Measurements from ENCODE around the gene PPWD1.

The PPWD1 gene

DNA sequence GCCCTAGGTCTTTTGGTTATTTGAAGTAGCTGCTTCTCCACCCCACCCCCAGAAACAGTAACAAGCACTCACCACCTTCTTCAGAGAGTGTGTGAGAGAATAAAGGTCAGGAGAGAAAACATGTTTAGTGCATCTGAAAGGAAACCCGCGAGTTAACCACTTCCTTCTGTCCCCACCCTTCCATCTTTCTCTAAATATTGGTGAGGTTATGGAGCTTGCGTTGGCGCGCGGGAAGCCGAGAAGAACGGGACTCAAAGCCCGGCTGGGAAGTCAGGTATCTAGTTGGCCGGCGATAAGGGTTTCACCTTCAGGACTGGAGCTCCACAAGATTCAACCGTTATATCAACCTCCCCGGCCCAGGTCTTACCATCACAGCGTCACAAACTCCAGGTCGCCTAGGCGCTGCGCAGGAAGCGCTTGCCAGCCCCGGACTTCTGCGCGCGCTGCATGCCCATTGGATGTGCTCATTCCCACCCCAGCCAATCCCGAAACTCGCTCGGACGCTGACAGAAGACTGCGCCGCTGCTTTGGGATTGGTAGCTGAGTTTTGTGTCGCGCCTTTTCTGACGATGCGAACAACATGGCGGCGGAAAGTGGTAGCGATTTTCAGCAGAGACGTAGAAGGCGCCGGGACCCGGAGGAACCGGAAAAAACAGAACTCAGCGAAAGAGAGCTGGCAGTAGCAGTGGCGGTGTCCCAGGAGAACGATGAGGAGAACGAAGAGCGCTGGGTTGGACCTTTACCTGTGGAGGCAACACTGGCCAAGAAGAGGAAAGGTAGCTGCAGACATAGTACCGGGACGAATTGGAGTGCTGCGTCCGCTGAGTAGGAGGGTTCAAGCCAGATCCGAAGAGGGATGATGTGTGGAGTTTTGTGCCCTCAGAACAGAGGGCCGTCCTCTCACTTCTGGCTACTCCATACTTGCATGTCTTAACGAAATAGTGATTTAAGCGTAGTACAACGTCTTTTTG lies at the start of gene PPWD1, which contains the start of gene CENPK:
TSS of gene PPWD1 (plus strand) at position 566 of the 971 bp plus-strand sequence. CDS start at position 581, 15 bp downstream.
TSS of gene CENPK (minus strand) at position 438 of the 971 bp plus-strand sequence. CDS start 8,261 bp downstream, outside the sequence.
- DNase-seq (ENCODE audit: low spot score in 2 of 2): peak; percentile 93 to 96
- Histone ChIP-seq H3K4me1 (peaks cover 11% of the 10 kb centered on the region; the same call in 1 of the 2 replicates), H3K4me3 (peak within 1 kb of the TSS; percentile 93), H3K36me3 (replicated peaks) (peaks cover 8% of the 10 kb centered on the region), H3K27me3 (ENCODE audit: low read depth) (no peaks in the 10 kb centered on the region), H3K9me3 (no peaks in the 10 kb centered on the region)
- in situ Hi-C loops (cut with MboI; ENCODE audit: low sequenced_read_pairs): no loop called here

DNA sequence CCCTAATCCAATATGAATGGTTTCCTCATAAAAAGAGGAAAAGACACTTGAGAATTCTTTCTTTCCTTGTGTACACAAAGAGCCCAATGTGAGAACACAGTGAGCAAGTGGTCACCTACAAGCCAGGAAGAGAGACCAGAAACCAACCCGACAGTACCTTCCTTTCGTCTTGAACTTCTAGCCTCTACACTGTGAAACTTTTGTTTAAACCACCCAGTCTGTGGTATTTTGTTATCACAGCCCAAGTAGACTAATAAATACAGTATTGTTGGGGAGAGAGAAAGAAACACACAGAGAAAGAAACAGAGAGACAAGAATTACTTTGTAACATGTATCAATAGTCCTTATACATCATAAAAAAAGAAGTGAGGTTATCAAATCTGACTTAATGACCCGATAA lies 37.4 kb upstream of the PPWD1 start:
- DNase-seq (ENCODE audit: low spot score in 2 of 2): no peak
- in situ Hi-C loops (cut with MboI; ENCODE audit: low sequenced_read_pairs): no loop called here
- peaks cover 1% of the 10 kb centered on the region; the same call in 1 of the 2 replicates for H3K36me3 ChIP-seq (replicated peaks)
- H3K9me3 ChIP-seq: no peaks in the 10 kb centered on the region
- peaks cover 7% of the 10 kb centered on the region; the same call in 1 of the 2 replicates for H3K4me1 ChIP-seq
- H3K4me3 ChIP-seq: no peak overlapping the region
- no peaks in the 10 kb centered on the region for H3K27me3 ChIP-seq (ENCODE audit: low read depth)

DNA sequence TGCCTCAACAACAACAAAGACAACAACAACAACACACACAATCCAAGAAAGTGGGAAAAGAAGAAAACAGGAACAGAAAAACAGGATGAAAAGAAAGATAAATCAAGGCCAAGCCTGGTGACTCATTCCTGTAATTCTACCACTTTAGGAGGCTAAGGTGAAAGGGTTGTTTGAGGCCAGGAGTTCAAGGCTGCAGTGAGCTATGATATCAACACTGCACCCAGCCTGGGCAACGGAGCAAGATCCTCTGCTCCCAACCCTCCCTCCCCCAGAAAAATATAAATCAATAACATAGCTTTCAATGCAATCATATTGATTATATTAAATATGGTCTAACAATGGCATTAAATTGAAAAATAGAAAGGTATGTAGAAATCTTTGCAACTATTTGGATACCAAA lies 32.2 kb upstream of the PPWD1 start:
- DNase-seq (ENCODE audit: low spot score in 2 of 2): no peak
- Histone ChIP-seq H3K4me1 (peaks cover 8% of the 10 kb centered on the region; the same call in 1 of the 2 replicates), H3K4me3 (no peak overlapping the region), H3K9me3 (no peaks in the 10 kb centered on the region), H3K36me3 (replicated peaks) (no peaks in the 10 kb centered on the region; the same call in 1 of the 2 replicates), H3K27me3 (ENCODE audit: low read depth) (no peaks in the 10 kb centered on the region)
- in situ Hi-C loops (cut with MboI; ENCODE audit: low sequenced_read_pairs): no loop called here

DNA sequence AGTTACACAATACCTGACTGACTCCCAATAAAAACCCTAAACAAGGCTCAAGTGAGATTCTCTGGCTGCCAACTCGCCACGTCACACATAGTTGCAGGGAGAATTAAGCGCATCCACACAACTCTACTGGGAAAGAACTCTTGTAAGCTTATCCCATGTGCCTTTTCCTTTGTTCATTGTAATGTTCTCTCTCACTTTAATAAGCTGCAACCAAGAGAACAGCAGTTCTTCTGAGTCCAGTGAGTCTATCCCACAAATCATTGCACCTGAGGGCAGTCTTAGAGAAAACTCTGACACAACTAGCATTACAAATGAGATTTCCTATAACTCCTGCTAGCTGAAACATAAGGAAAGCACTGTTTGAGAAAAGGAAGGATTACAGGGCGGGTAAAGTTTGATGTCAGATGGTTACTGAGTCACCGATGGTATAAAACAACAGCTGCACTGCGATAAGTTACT lies 27.5 kb upstream of the PPWD1 start:
- Histone ChIP-seq H3K4me3 (no peak overlapping the region), H3K9me3 (no peaks in the 10 kb centered on the region)
- DNase-seq (ENCODE audit: low spot score in 2 of 2): no peak

DNA sequence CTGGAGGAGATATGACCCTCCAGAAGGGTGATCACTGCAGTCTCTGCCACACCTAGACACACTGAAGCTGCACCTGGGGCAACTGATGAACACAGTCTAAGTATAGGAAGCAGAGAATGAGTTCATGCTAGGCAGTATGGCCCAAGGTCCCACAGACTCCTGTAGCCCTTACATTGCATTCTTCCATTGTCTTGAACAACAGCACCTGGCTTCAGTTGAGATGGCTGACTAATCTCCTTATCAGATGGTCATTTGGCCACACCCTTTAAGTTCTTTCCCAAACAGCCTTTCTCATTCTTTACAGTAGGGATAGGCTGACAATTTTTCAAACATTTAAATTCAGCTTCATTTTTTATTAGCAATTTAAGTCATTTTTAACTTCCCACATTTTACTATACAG lies 23.3 kb upstream of the PPWD1 start:
- peaks cover 34% of the 10 kb centered on the region for H3K36me3 ChIP-seq (replicated peaks)
- H3K4me3 ChIP-seq: no peak overlapping the region
- H3K4me1 ChIP-seq: no peaks in the 10 kb centered on the region
- in situ Hi-C loops (cut with MboI; ENCODE audit: low sequenced_read_pairs): no loop called here
- no peak for DNase-seq (ENCODE audit: low spot score in 2 of 2)
- no peaks in the 10 kb centered on the region for H3K27me3 ChIP-seq (ENCODE audit: low read depth)
- no peaks in the 10 kb centered on the region for H3K9me3 ChIP-seq

More for the DNA sequence above, 27.5 kb upstream of the PPWD1 start:
- Histone ChIP-seq H3K36me3 (replicated peaks) (peaks cover 4% of the 10 kb centered on the region), H3K4me1 (peaks cover 3% of the 10 kb centered on the region; the same call in 1 of the 2 replicates), H3K27me3 (ENCODE audit: low read depth) (no peaks in the 10 kb centered on the region)
- in situ Hi-C loops (cut with MboI; ENCODE audit: low sequenced_read_pairs): no loop called here

DNA sequence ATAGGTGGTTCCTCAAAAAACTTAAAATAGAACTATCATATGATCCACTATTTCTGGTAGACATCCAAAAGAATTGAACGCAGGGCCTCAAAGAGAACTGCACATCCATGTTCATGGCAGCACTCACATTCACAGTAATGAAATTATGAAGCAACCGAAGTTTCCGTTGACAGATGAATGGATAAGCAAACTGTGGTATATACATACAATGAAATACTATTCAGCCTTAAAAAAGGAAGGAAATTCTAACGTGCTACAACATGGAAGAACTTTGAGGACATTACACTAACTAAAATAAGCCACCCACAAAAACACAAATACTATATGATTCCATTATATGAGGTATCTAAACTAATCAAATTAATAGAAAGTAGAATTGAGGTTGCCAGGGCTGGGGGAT lies 18.6 kb upstream of the PPWD1 start:
- Histone ChIP-seq H3K9me3 (no peaks in the 10 kb centered on the region), H3K4me3 (no peak overlapping the region), H3K27me3 (ENCODE audit: low read depth) (no peaks in the 10 kb centered on the region), H3K4me1 (no peaks in the 10 kb centered on the region), H3K36me3 (replicated peaks) (peaks cover 44% of the 10 kb centered on the region)
- in situ Hi-C loops (cut with MboI; ENCODE audit: low sequenced_read_pairs): no loop called here
- DNase-seq (ENCODE audit: low spot score in 2 of 2): no peak

DNA sequence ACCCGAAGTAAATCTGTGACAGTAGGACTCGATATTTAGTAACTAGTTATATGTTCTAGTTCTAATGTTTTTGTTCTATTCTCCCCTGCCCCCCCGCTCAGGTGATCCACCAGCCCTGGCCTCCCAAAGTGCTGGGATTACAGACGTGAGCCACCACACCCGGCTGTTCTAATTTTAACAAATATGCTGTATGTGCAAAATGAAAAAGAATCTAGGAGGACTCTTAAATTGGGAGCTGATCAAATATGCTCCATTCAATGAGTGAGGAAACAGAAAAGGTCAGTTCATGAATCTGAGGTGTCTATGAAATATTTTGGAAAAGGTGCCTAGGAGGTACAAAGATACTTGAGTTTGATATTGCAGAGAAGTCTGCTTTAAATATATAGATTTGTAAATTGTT lies 17.0 kb upstream of the PPWD1 start:
- Histone ChIP-seq H3K9me3 (no peaks in the 10 kb centered on the region), H3K4me1 (no peaks in the 10 kb centered on the region), H3K36me3 (replicated peaks) (peaks cover 43% of the 10 kb centered on the region), H3K4me3 (no peak overlapping the region), H3K27me3 (ENCODE audit: low read depth) (no peaks in the 10 kb centered on the region)
- in situ Hi-C loops (cut with MboI; ENCODE audit: low sequenced_read_pairs): no loop called here
- DNase-seq (ENCODE audit: low spot score in 2 of 2): no peak

DNA sequence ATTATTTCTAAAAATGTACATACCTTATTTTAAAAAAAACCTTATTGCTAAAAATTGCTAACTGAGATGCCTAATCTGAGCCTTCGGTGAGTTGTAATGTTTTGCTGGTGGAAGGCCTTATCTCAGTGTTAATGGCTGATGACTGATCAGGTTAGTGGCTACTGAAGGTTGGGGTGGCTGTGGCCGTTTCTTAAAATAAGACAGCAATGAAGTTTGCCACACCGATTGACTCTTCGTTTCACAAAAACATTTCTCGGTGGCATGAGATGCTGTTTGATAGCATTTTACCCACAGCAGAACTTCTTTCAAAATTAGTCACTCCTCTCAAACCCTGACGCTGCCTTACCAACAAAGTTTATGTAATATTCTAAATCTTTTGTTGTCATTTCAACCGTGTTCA lies 14.8 kb upstream of the PPWD1 start:
- Histone ChIP-seq H3K4me3 (no peak overlapping the region), H3K4me1 (no peaks in the 10 kb centered on the region), H3K27me3 (ENCODE audit: low read depth) (no peaks in the 10 kb centered on the region), H3K9me3 (no peaks in the 10 kb centered on the region), H3K36me3 (replicated peaks) (peaks cover 29% of the 10 kb centered on the region)
- DNase-seq (ENCODE audit: low spot score in 2 of 2): no peak
- in situ Hi-C loops (cut with MboI; ENCODE audit: low sequenced_read_pairs): no loop called here

DNA sequence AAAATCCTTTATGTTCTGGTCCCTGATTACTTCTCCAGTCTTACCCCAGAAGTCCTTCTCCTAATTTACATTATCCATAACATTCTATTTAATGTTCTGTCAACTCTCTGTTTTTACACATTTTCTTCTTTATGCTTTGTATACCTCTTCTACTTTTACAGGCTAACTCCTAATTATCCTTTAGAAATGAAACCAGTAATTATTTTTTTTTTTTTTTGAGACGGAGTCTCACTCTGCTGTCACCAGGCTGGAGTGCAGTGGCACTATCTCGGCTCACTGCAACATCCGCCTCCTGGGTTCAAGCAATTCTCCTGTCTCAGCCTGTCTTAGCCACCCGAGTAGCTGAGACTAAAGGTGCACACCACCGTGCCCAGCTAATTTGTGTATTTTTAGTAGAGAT lies 9.2 kb upstream of the PPWD1 start:
- Histone ChIP-seq H3K27me3 (ENCODE audit: low read depth) (no peaks in the 10 kb centered on the region), H3K4me1 (peaks cover 13% of the 10 kb centered on the region), H3K36me3 (replicated peaks) (peaks cover 28% of the 10 kb centered on the region), H3K9me3 (no peaks in the 10 kb centered on the region), H3K4me3 (no peak overlapping the region)
- DNase-seq (ENCODE audit: low spot score in 2 of 2): no peak
- in situ Hi-C loops (cut with MboI; ENCODE audit: low sequenced_read_pairs): no loop called here

DNA sequence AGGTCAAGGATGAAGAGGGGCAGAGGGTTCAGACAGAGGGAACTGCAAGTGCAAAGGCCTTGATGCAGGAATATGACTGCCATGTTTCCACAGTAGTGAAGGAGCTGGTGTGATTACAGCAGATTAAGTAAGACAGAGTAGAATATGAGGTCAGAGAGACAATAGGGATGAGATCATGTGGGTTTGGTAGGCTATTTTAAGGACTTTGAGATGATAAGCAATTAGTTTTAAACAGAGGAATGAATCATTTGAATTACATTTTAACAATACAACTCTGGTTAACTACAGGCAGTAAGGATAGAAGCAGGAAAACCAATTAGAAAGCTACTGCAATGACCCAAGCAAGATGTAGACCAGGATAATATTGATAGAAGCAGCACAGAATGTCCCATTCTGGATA lies 7.8 kb upstream of the PPWD1 start:
- H3K4me1 ChIP-seq: peaks cover 13% of the 10 kb centered on the region
- H3K36me3 ChIP-seq (replicated peaks): peaks cover 20% of the 10 kb centered on the region
- in situ Hi-C loops (cut with MboI; ENCODE audit: low sequenced_read_pairs): no loop called here
- DNase-seq (ENCODE audit: low spot score in 2 of 2): no peak
- no peak overlapping the region for H3K4me3 ChIP-seq
- H3K9me3 ChIP-seq: no peaks in the 10 kb centered on the region
- no peaks in the 10 kb centered on the region for H3K27me3 ChIP-seq (ENCODE audit: low read depth)

DNA sequence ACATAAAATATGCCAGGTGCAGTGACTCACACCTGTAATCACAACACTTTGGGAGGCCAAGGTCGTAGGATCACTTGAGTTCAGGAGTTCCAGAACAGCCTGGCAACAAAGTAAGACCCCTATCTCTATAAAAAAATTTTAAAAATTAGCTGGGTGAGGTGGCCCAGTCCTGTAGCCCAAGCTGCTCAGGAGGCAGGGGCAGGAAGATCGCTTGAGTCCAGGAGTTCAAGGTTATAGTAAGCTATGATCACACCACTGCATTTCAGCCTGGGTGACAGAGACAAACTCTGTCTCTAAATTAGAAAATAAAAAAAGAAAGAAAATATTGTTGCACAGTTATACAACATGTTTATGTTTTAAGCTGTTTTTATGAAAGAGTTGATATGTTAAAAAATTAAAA lies 6.9 kb upstream of the PPWD1 start:
- Histone ChIP-seq H3K36me3 (replicated peaks) (peaks cover 18% of the 10 kb centered on the region), H3K9me3 (no peaks in the 10 kb centered on the region), H3K27me3 (ENCODE audit: low read depth) (no peaks in the 10 kb centered on the region), H3K4me3 (no peak overlapping the region), H3K4me1 (peaks cover 14% of the 10 kb centered on the region)
- in situ Hi-C loops (cut with MboI; ENCODE audit: low sequenced_read_pairs): no loop called here
- no peak for DNase-seq (ENCODE audit: low spot score in 2 of 2)

DNA sequence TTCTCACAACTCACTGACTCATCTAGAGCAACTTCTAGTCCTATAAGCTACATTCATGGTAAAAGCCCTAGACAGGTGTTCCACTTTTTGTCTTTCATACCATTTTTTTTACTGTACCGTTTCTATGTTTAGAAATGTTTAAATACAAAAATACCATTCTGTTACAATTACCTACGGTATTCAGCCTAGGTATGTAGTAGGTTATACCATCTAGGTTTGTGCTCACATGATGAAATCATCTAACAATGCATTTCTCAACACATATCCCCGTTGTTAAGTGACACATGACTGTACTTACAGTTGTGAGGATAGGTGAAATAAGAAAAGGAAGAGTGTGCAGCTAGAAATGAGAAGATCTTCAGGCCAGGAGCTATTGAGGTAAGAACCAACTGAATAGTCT lies 6.4 kb upstream of the PPWD1 start:
- DNase-seq (ENCODE audit: low spot score in 2 of 2): no peak
- Histone ChIP-seq H3K27me3 (ENCODE audit: low read depth) (no peaks in the 10 kb centered on the region), H3K36me3 (replicated peaks) (peaks cover 18% of the 10 kb centered on the region), H3K4me3 (no peak overlapping the region), H3K9me3 (no peaks in the 10 kb centered on the region), H3K4me1 (peaks cover 19% of the 10 kb centered on the region)
- in situ Hi-C loops (cut with MboI; ENCODE audit: low sequenced_read_pairs): no loop called here

DNA sequence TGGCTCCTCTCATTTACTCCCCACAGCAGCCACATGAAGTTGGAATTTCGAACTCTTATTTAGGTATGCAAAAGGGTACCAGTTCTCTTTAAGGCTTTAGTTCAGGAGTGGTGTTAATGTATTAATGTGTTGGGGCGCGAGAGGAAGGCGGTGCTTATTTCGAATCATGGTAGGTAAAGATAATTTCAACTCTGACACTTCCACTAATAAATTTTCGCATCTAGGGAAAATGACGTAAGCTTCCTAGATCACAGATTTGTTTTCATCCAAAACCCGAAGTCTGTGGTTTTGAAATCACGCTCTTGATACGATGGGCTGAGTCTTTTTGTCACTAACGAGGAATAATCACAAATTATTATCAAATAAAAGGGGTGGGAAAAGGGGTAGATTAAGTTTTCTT lies 681 bp downstream of the PPWD1 start:
- in situ Hi-C loops (cut with MboI; ENCODE audit: low sequenced_read_pairs): no loop called here
- H3K4me1 ChIP-seq: peaks cover 11% of the 10 kb centered on the region; the same call in 1 of the 2 replicates
- H3K36me3 ChIP-seq (replicated peaks): peaks cover 4% of the 10 kb centered on the region; the same call in 1 of the 2 replicates
- no peaks in the 10 kb centered on the region for H3K9me3 ChIP-seq
- peak overlapping the region; percentile 93 for H3K4me3 ChIP-seq
- H3K27me3 ChIP-seq (ENCODE audit: low read depth): no peaks in the 10 kb centered on the region
- no peak for DNase-seq (ENCODE audit: low spot score in 2 of 2)

DNA sequence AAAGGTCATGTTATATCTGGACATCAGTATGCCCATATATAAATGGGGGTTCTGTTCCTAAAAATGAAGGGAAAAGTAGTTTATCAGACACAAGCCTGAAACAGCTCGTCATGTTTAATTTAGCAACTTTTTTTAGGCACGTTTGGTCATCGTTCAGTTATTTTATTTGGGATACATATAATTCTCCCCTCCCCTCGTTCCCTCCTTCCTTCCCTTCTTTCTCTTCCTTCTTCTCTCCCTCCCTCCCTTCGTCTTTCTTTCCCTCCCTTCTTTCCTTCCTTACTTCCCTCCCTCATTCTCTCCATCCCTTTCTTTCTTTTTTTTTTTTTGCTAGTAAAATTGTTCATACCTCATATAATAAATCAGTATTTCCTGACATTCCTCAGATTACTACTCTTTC lies 3.4 kb downstream of the PPWD1 start:
- Histone ChIP-seq H3K4me1 (peaks cover 7% of the 10 kb centered on the region; the same call in 1 of the 2 replicates), H3K4me3 (no peak overlapping the region), H3K27me3 (ENCODE audit: low read depth) (no peaks in the 10 kb centered on the region), H3K9me3 (no peaks in the 10 kb centered on the region), H3K36me3 (replicated peaks) (peaks cover 17% of the 10 kb centered on the region; the same call in 1 of the 2 replicates)
- DNase-seq (ENCODE audit: low spot score in 2 of 2): no peak
- in situ Hi-C loops (cut with MboI; ENCODE audit: low sequenced_read_pairs): no loop called here
